H9 (cell line): ENCODE results near the gene ZNF165. TPM values are rescaled to one million over a fixed set of nuclear protein-coding genes. Genes with fewer than 3 reads are reported as not detected.

Experiments used
- DNase-seq: peaks from one replicate; pipeline ENCODE4 v3.0.0-alpha.2; 2017
- H2AFZ ChIP-seq: one replicate; pipeline ENCODE4 v1.6.1; 2013; ENCODE audit warnings: mild to moderate bottlenecking, low read length, control low read depth, moderate library complexity
- H2AK5ac ChIP-seq: 2 replicates; pipeline ENCODE4 v1.6.1; 2013; ENCODE audit warnings: low read length, control low read depth, mixed read lengths; ENCODE audit not compliant: insufficient read length
- H2BK120ac ChIP-seq: one replicate; pipeline ENCODE4 v1.6.1; 2013; ENCODE audit warnings: low read depth, mild to moderate bottlenecking, low read length, control low read depth, inconsistent platforms; ENCODE audit not compliant: poor library complexity, severe bottlenecking
- H2BK12ac ChIP-seq: 2 replicates; pipeline ENCODE4 v1.6.1; 2013; ENCODE audit warnings: low read length, control low read depth, mixed read lengths, low read depth; ENCODE audit not compliant: insufficient read length
- H2BK15ac ChIP-seq: 2 replicates; pipeline ENCODE4 v1.6.1; 2013; ENCODE audit warnings: low read depth, low read length, control low read depth
- H2BK20ac ChIP-seq: one replicate; pipeline ENCODE4 v1.6.1; 2013; ENCODE audit warnings: low read depth, mild to moderate bottlenecking, low read length, control low read depth, inconsistent platforms; ENCODE audit not compliant: poor library complexity, severe bottlenecking
- H2BK5ac ChIP-seq: 2 replicates; pipeline ENCODE4 v1.6.1; 2013; ENCODE audit warnings: low read length, control low read depth, mixed read lengths; ENCODE audit not compliant: insufficient read length
- H3K14ac ChIP-seq: 2 replicates; pipeline ENCODE4 v1.6.1; 2013; ENCODE audit warnings: low read length, control low read depth; ENCODE audit not compliant: insufficient read depth
- H3K18ac ChIP-seq: 2 replicates; pipeline ENCODE4 v1.6.1; 2013; ENCODE audit warnings: low read depth, mild to moderate bottlenecking, mixed read lengths, low read length, control low read depth; ENCODE audit not compliant: insufficient read length
- H3K23ac ChIP-seq: 2 replicates; pipeline ENCODE4 v1.6.1; 2013; ENCODE audit warnings: low read length, control low read depth, mixed read lengths, low read depth; ENCODE audit not compliant: insufficient read length
- H3K23me2 ChIP-seq: 2 replicates; pipeline ENCODE4 v1.6.1; 2013; ENCODE audit warnings: low read depth, mild to moderate bottlenecking, mixed read lengths, low read length, control low read depth; ENCODE audit not compliant: insufficient read length, poor library complexity, severe bottlenecking
- H3K27ac ChIP-seq: 2 replicates; pipeline ENCODE4 v1.5.1; 2013; ENCODE audit warnings: low read length, control low read depth, mixed read lengths, low read depth; ENCODE audit not compliant: insufficient read length
- H3K27me3 ChIP-seq: 2 replicates; pipeline ENCODE4 v1.6.1; 2013; ENCODE audit warnings: low read length, control low read depth, inconsistent platforms; ENCODE audit not compliant: insufficient read depth
- H3K4ac ChIP-seq: 2 replicates; pipeline ENCODE4 v1.6.1; 2013; ENCODE audit warnings: low read depth, mild to moderate bottlenecking, control low read depth, inconsistent platforms, low read length, moderate library complexity
- H3K4me1 ChIP-seq: 2 replicates; pipeline ENCODE4 v1.6.1; 2013; ENCODE audit warnings: low read length, control low read depth, inconsistent platforms; ENCODE audit not compliant: insufficient read depth
- H3K4me2 ChIP-seq: 2 replicates; pipeline ENCODE4 v1.6.1; 2013; ENCODE audit warnings: low read length, control low read depth, mixed read lengths; ENCODE audit not compliant: insufficient read length, insufficient read depth
- H3K56ac ChIP-seq: 2 replicates; pipeline ENCODE4 v1.6.1; 2013; ENCODE audit warnings: low read depth, mild to moderate bottlenecking, mixed read lengths, low read length, control low read depth; ENCODE audit not compliant: insufficient read length
- H3K79me1 ChIP-seq: 2 replicates; pipeline ENCODE4 v1.6.1; 2013; ENCODE audit warnings: low read depth, mild to moderate bottlenecking, moderate library complexity, low read length, control low read depth, inconsistent platforms; ENCODE audit not compliant: insufficient read depth, poor library complexity, severe bottlenecking
- H3K79me2 ChIP-seq: 2 replicates; pipeline ENCODE4 v1.6.1; 2013; ENCODE audit warnings: low read length, control low read depth, inconsistent platforms; ENCODE audit not compliant: insufficient read depth
- H3K9ac ChIP-seq: 2 replicates; pipeline ENCODE4 v1.6.1; 2013; ENCODE audit warnings: low read length, control low read depth, mixed read lengths; ENCODE audit not compliant: insufficient read length; ENCODE audit errors: extremely low read depth
- H3K9me3 ChIP-seq: one replicate; pipeline ENCODE4 v1.6.1; 2013; ENCODE audit warnings: low read depth, low read length, inconsistent platforms; ENCODE audit not compliant: control insufficient read depth
- H3T11ph ChIP-seq: one replicate; pipeline ENCODE4 v1.6.1; 2013; ENCODE audit warnings: mild to moderate bottlenecking, low read length, control low read depth, inconsistent platforms
- H4K20me1 ChIP-seq: one replicate; pipeline ENCODE4 v1.6.1; 2013; ENCODE audit not compliant: control insufficient read depth, insufficient read length, insufficient read depth
- H4K5ac ChIP-seq: 2 replicates; pipeline ENCODE4 v1.6.1; 2013; ENCODE audit warnings: low read depth, mild to moderate bottlenecking, mixed read lengths, low read length, control low read depth; ENCODE audit not compliant: insufficient read length
- H4K8ac ChIP-seq: replicated peaks from 2 replicates; pipeline ENCODE4 v1.6.1; 2013; ENCODE audit warnings: low read length, control low read depth, mixed read lengths, low read depth; ENCODE audit not compliant: insufficient read length
- H4K91ac ChIP-seq: 2 replicates; pipeline ENCODE4 v1.6.1; 2013; ENCODE audit warnings: low read depth, mild to moderate bottlenecking, moderate library complexity, mixed read lengths, low read length, control low read depth; ENCODE audit not compliant: insufficient read length
- H3K27ac Mint-ChIP-seq, 3 experiments: 2 replicates in 2 of 3; 3 replicates in 1 of 3; pipeline ENCODE4 v1.8.0; 2020 to 2021; ENCODE audit warnings: mixed read lengths in 3 of 3, mild to moderate bottlenecking in 1 of 3, moderate library complexity in 1 of 3
- H3K27me3 Mint-ChIP-seq: 2 replicates; pipeline ENCODE4 v1.8.0; 2021; ENCODE audit warnings: low read depth, mild to moderate bottlenecking, moderate library complexity, mixed read lengths
- H3K36me3 Mint-ChIP-seq, 3 experiments: 2 replicates in 2 of 3; 3 replicates in 1 of 3; pipeline ENCODE4 v1.8.0; 2020 to 2021; ENCODE audit warnings: low read depth in 3 of 3, mixed read lengths in 3 of 3; ENCODE audit not compliant: insufficient read depth in 1 of 3
- H3K4me1 Mint-ChIP-seq, 2 experiments: 2 replicates each; pipeline ENCODE4 v1.8.0; 2020; ENCODE audit warnings: mixed read lengths in 2 of 2
- H3K4me3 Mint-ChIP-seq, 2 experiments: 2 replicates in 1 of 2; 3 replicates in 1 of 2; pipeline ENCODE4 v1.8.0; 2020 to 2021; ENCODE audit warnings: mild to moderate bottlenecking in 2 of 2, mixed read lengths in 2 of 2, moderate library complexity in 1 of 2
- H3K9me3 Mint-ChIP-seq, 2 experiments: 2 replicates in 1 of 2; 3 replicates in 1 of 2; pipeline ENCODE4 v1.8.0; 2020; ENCODE audit warnings: mild to moderate bottlenecking in 2 of 2, mixed read lengths in 2 of 2, moderate library complexity in 1 of 2
- CTCF ChIP-seq: fragments of 200-600 bp; sonication (generic); conservative IDR thresholded peaks from 3 replicates; pipeline ENCODE4 v1.8.0; 2021; ENCODE audit warnings: antibody characterized with exemption, mild to moderate bottlenecking
- WGBS: extraction: QIAGEN DNeasy Blood & Tissue Kit; methylation state at CpG from one replicate; pipeline ENCODE4 v1.1.7; 2013; ENCODE audit warnings: missing lambda C conversion rate, low lambda C conversion rate, mixed read lengths; ENCODE audit not compliant: insufficient read length; ENCODE audit errors: extremely low coverage; 5-methylcytosine and 5-hydroxymethylcytosine counted together
- total RNA-seq: library from RNA; stranded (reverse); gene quantifications from 2 replicates; pipeline ENCODE4 v1.2.1, GENCODE V29; 2021

Gene ZNF165
- total RNA-seq, 1 experiment from 2014 or later = 5.8 TPM

GRCh38 chr6:28078836-28079235 is 1.5 kb upstream of the ZNF165 start:
- Histone ChIP-seq H3K23ac (no peak overlapping the region), H3K4me2 (no peak overlapping the region), H3K79me2 (peaks cover 2% of the 10 kb centered on the region; the same call in 1 of the 2 replicates), H2AFZ (no peak overlapping the region), H3K27me3 (no peaks in the 10 kb centered on the region), H2BK12ac (no peak overlapping the region), H3K4me1 (no peaks in the 10 kb centered on the region), H4K8ac (no peak overlapping the region), H3K27ac (no peak overlapping the region), H3K18ac (no peak overlapping the region), H3K79me1 (no peaks in the 10 kb centered on the region), H3K9ac (no peak overlapping the region), H3T11ph (no peak overlapping the region), H4K91ac (no peak overlapping the region), H2BK15ac (no peak overlapping the region), H3K23me2 (no peaks in the 10 kb centered on the region), H2BK5ac (no peak overlapping the region), H4K5ac (no peak overlapping the region), H2BK120ac (peak overlapping the region; percentile 48), H2AK5ac (no peak overlapping the region), H3K9me3 (no peaks in the 10 kb centered on the region), H3K56ac (no peak overlapping the region), H3K4ac (no peak overlapping the region), H4K20me1 (no peaks in the 10 kb centered on the region), H2BK20ac (no peak overlapping the region), H3K14ac (no peak overlapping the region)
- no peak overlapping the region; a peak in 3 of 7 replicates for H3K27ac Mint-ChIP-seq
- H3K4me3 Mint-ChIP-seq = peak overlapping the region in 1 of 2 experiments; percentile 34; a peak in 2 of 5 replicates
- peaks cover 7% of the 10 kb centered on the region in 2 experiments for H3K4me1 Mint-ChIP-seq
- H3K9me3 Mint-ChIP-seq = peaks cover 7 to 16% of the 10 kb centered on the region in 2 experiments
- TF ChIP-seq CTCF = no peak
- WGBS = no CpG with 5 or more reads among the region's 6 CpGs
- no peak for DNase-seq
- peaks cover 12 to 18% (median 14%) of the 10 kb centered on the region in 3 experiments for H3K36me3 Mint-ChIP-seq
- H3K27me3 Mint-ChIP-seq = peaks cover 3% of the 10 kb centered on the region
